ENCODE results near the gene KDM1A. TPM values are rescaled to one million over a fixed set of nuclear protein-coding genes. Genes with fewer than 3 reads are reported as not detected.

Gene KDM1A
- total and polyA plus RNA-seq, 4 donors = 16.4 to 73.0 (median 33.8) TPM

DNA sequence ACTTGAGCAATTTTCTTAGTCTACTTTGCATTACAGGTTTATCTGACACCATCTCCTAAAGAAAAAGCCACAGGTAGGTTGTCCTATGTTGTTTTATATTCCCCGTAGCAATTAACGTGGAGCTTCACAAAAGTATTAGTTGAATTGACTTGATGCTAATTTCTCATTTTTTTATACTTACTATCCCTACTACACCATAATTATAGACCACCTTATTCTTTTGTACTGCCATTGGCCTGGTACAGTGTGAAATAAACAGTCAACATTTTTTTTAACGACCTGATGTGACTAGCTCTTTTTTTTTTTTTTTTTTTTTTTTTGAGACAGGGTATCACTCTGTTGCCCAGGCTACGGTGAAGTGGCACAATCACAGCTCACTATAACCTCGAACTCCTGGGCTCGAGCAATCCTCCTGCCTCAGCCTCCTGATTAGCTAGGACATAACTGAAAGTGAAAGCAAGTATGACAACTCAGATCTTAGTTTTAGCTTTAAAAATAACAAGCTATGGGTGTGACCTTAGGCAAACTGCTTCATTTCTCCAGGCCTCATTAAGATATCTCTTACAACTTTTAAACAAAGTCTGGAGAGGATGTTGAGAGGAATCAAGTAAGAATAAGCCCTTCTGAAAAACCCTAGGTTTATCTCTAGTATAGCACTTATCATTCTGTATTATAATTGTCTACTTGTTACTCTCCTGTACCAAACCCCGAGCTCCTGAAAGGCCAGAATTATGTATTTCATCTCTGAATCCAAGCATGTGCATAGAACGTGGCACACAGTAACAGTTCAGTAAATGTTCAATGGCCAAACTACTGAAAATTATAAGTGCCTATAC, 99.9 kb downstream of the KDM1A start:
- H3K4me1 ChIP-seq (ENCODE audit: control insufficient read depth in 5 of 5, insufficient read depth in 5 of 5, low read length in 5 of 5) = peaks cover 7 to 41% (median 21%) of the 10 kb centered on the region in 5 donors
- H3K4me3 ChIP-seq = no peak overlapping the region
- DNase-seq = no peak
- H3K27ac ChIP-seq (ENCODE audit: low read depth in 1 of 2, low read length in 1 of 2) = no peak overlapping the region
- H3K9ac ChIP-seq (ENCODE audit: insufficient read depth in 1 of 2, low read length in 2 of 2) = peak overlapping the region in 1 of 2 donors; percentile 4
- TF ChIP-seq, protein P1, sequence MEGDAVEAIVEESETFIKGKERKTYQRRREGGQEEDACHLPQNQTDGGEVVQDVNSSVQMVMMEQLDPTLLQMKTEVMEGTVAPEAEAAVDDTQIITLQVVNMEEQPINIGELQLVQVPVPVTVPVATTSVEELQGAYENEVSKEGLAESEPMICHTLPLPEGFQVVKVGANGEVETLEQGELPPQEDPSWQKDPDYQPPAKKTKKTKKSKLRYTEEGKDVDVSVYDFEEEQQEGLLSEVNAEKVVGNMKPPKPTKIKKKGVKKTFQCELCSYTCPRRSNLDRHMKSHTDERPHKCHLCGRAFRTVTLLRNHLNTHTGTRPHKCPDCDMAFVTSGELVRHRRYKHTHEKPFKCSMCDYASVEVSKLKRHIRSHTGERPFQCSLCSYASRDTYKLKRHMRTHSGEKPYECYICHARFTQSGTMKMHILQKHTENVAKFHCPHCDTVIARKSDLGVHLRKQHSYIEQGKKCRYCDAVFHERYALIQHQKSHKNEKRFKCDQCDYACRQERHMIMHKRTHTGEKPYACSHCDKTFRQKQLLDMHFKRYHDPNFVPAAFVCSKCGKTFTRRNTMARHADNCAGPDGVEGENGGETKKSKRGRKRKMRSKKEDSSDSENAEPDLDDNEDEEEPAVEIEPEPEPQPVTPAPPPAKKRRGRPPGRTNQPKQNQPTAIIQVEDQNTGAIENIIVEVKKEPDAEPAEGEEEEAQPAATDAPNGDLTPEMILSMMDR (IDR thresholded peaks at IDR 0.05; ENCODE audit: control extremely low read depth, extremely low read depth) = no peak
- no peak for ATAC-seq (ENCODE audit: insufficient read depth, low FRiP score)
- no peaks in the 10 kb centered on the region for H3K27me3 ChIP-seq (ENCODE audit: control insufficient read depth in 3 of 3, insufficient read depth in 3 of 3, low read length in 2 of 3)
- H3K9me3 ChIP-seq (ENCODE audit: control insufficient read depth in 4 of 4, insufficient read depth in 3 of 4, low read length in 3 of 4) = no peaks in the 10 kb centered on the region
- WGBS, 2 donors = 48 to 49% methylated on average over 8 of the region's 8 CpGs
- no peaks in the 10 kb centered on the region for H3K36me3 ChIP-seq (ENCODE audit: control insufficient read depth in 4 of 4, insufficient read depth in 4 of 4, low read length in 4 of 4)

DNA sequence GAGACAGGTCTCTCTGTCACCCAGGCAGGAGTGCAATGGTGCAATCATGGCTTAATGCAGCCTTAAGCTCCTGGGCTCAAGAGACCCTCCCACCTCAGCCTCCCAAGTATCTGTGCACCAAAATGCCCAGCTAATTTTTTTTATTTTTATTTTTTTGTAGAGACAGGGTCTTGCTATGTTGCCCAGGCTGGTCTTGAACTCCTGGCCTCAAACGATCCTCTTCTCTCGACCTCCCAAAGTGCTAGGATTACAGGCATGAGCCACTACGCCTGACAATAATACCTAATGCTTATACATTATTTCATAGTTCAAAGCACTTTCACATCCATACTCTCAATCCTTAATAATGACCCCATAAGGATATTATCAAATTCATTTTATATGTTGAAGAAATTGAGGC, 101.1 kb downstream of the KDM1A start:
- no peak overlapping the region for H3K27ac ChIP-seq (ENCODE audit: low read depth in 1 of 2, low read length in 1 of 2)
- H3K36me3 ChIP-seq (ENCODE audit: control insufficient read depth in 4 of 4, insufficient read depth in 4 of 4, low read length in 4 of 4) = no peaks in the 10 kb centered on the region
- WGBS, 2 donors = 93 to 95% methylated on average over 3 of the region's 3 CpGs
- H3K9me3 ChIP-seq (ENCODE audit: control insufficient read depth in 4 of 4, insufficient read depth in 3 of 4, low read length in 3 of 4) = no peaks in the 10 kb centered on the region
- H3K4me3 ChIP-seq = no peak overlapping the region
- H3K9ac ChIP-seq (ENCODE audit: insufficient read depth in 1 of 2, low read length in 2 of 2) = no peak overlapping the region
- ATAC-seq (ENCODE audit: insufficient read depth, low FRiP score) (no peak), DNase-seq (no peak)
- TF ChIP-seq, protein P1 (IDR thresholded peaks at IDR 0.05; ENCODE audit: control extremely low read depth, extremely low read depth) = no peak
- H3K4me1 ChIP-seq (ENCODE audit: control insufficient read depth in 5 of 5, insufficient read depth in 5 of 5, low read length in 5 of 5) = peaks cover 7 to 35% (median 10%) of the 10 kb centered on the region in 5 donors
- H3K27me3 ChIP-seq (ENCODE audit: control insufficient read depth in 3 of 3, insufficient read depth in 3 of 3, low read length in 2 of 3) = no peaks in the 10 kb centered on the region

DNA sequence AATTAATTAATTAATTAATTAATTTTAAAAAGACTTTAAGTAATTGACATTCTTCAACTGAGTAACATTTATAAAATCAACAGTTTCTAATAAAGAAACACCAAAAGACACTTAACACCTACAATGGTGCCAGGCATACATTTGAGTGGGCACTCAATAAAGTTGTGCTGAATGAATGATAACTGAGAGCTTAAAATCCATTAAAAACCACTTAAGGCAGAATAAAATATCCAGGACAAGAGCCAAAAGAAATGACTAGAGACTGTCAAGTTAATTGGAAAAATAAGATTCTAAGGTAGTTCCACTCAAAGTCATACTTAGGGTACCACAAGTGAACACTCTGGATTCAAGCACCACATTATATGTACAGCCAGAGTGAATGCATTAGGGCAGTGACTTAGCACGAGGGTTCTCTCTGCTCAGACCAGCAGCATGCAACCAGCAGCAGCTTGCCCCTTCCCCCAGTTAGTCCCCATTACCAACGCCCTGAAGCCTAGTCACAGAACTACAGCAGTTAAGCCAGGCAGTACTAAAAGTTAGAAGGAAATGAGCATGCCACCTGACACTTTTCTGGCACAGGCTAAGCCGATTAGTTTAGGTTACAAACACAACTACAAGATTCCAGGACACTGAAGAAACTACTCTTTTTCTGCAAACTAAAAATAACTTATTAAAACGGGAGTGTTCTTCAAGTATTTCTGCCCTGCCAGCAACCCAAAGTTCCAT, 102.9 kb downstream of the KDM1A start:
- ATAC-seq (ENCODE audit: insufficient read depth, low FRiP score) (no peak), DNase-seq (peak; percentile 61 to 89 (median 78))
- peaks cover 7 to 51% (median 12%) of the 10 kb centered on the region in 5 donors for H3K4me1 ChIP-seq (ENCODE audit: control insufficient read depth in 5 of 5, insufficient read depth in 5 of 5, low read length in 5 of 5)
- TF ChIP-seq, protein P1 (IDR thresholded peaks at IDR 0.05; ENCODE audit: control extremely low read depth, extremely low read depth) = no peak
- H3K27me3 ChIP-seq (ENCODE audit: control insufficient read depth in 3 of 3, insufficient read depth in 3 of 3, low read length in 2 of 3) = no peaks in the 10 kb centered on the region
- H3K9me3 ChIP-seq (ENCODE audit: control insufficient read depth in 4 of 4, insufficient read depth in 3 of 4, low read length in 3 of 4) = no peaks in the 10 kb centered on the region
- 14 to 27% methylated on average over 4 of the region's 4 CpGs for WGBS, 2 donors
- no peak overlapping the region for H3K27ac ChIP-seq (ENCODE audit: low read depth in 1 of 2, low read length in 1 of 2)
- H3K9ac ChIP-seq (ENCODE audit: insufficient read depth in 1 of 2, low read length in 2 of 2) = peak overlapping the region in 1 of 2 donors; percentile 43
- no peaks in the 10 kb centered on the region for H3K36me3 ChIP-seq (ENCODE audit: control insufficient read depth in 4 of 4, insufficient read depth in 4 of 4, low read length in 4 of 4)
- H3K4me3 ChIP-seq = no peak overlapping the region

All from lung (tissue), 12 donors.